GM18858 (cell line): ENCODE data around the gene DRC1.

Experiments used
- ATAC-seq: cut with Tn5 transposase; IDR thresholded peaks from one replicate; pipeline ENCODE4 v1.9.1; 2021; ENCODE audit not compliant: unreplicated experiment

The DRC1 gene

DNA sequence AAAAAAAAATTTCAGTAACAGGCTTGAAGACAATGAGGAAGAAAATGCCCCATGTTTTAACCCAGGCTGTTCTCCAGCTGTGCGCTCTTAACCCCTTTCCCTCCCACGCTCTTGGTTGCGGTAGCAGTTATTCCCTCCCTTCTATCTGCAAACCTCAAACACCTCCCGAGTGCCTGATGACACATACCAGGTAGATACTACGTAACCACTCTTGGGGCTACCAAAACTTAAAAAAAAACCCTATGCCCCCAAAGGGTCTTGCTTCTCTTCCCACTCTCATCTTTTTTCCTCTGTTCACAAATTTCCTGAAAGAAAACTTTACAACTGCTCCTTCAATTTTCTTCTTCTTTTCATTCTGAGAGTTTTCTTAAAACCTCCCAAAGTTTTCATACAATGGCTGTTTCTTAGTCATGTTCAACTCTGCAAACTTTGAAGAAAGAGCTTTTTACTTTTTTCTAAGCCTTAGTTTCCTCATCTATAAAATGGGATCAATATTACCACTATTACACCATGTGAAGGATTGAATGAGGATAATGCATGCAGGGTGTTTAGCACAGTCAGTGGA, 4.9 kb upstream of the DRC1 start:
- ATAC-seq = no peak

DNA sequence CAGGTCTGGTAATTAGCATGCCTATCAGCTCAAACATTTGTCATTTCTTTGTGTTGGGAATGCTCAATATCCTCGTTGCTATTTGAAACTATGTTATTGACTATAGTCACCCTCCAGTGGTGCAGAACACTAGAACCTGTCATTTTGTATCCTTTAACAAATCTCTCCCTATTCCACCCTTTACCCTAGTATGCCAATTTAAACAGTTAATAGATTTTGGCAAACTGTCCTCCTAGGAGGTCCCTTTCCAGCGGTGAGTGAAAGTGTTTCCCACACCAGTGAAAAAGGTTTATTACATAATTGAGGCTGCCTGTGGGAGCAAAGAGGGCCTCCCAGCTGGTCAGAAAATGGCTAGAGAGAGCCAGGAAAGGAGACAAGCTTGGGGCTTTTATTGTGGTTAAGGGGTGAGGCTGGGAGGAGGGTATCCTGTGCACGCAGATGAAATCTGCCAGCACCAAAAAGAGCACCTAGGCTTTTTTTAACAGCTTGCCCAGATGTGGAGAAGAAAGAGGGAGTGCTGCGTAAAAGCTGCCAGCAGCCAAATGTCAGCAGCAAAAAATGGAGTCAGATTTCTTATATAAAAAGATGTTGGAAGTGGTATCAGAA, 1.8 kb upstream of the DRC1 start:
- ATAC-seq = no peak

DNA sequence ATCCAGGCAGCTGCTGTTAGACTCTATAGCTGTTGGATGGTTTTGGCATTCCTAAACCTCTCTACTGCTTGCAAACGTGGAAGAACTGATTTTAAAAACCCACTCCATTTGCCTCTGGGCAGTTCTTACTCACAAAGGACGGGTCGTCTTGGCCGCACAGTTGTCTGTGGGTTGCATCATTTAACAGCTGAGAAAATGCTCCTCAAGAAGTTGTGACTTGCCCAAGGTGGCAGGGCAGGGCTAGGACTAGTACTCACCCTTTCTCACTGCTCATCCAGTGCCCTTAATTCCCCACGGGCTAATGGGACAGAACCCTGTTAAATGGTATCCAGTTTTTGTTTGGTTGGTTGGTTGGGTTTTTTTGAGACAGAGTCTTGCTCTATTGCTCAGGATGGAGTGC, 997 bp upstream of the DRC1 start:
- no peak for ATAC-seq

DNA sequence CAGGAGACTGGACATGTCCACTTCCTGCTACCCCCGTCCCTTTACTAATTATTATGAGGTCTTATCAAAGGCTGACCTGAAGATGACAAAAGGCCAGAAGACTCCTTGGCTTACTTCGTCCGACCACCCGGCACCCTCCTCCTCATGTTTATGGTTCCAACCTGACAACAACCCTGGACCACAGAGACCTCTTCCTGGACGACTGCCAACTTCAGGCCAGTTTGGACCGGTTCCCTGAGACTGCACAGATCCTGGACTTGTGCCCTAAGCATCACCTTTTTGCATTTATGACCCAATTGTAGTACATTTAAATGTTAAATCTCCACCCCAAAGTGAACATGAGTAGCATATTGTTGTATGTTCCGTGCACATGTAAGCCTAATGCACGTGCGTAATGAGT, 5.8 kb downstream of the DRC1 start:
- no peak for ATAC-seq

DNA sequence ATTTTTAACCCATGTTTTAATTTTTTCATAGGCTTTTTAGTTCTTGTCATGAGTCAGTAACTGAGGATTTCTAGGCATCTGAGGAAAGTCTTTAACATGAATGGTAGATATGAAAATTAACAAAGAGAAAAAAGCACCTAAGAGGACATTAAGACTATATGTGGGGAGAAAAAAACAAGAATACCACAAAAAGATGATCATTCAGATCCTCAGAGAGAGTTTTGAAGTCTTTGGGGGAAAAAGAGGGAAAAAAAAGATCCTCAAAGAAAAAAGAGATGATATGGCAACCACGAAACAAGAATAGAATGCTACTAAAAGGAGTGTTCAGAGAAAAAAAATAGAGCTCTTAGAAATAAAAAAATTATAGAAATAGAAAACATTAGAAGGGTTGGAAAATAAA, 8.1 kb downstream of the DRC1 start:
- no peak for ATAC-seq

DNA sequence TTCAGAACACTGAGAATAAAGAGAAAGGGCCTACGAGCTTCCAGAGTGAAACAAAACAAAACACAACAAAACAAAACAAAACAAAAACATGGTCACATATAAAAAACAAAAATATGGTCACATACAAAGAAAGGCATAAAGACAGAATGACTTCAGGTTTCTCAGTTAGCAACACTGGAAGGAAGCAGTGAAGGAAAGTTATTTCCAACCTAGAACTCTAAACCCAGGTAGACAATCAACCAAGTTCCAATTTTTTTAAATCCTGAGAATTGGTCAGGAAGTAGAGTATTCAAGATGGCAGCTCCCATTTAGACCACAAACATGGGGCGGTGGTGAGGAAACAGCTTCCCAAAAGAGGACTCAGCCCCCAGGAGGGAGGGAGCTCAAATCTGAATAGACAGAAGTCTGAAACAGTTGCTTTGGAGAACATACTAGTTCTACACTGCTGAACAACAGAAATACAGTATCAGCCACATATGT, 9.1 kb downstream of the DRC1 start:
- no peak for ATAC-seq

DNA sequence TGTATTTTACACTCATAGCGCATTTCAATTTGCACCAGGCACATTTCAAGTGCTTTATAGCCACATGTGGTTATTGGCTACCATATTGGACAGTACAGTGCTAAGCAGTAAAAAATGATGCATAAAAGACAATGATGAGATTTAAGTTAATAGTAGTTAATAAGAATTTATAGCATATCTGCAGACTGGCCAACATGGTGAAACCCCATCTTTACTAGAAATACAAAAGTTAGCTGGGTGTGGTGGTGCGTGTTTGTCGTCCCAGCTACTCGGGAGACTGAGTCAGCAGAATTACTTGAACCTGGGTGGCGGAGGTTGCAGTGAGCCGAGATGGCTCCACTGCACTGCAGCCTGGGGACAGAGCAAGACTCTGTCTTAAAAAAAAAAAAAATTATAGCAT, 9.7 kb downstream of the DRC1 start:
- ATAC-seq = no peak

DNA sequence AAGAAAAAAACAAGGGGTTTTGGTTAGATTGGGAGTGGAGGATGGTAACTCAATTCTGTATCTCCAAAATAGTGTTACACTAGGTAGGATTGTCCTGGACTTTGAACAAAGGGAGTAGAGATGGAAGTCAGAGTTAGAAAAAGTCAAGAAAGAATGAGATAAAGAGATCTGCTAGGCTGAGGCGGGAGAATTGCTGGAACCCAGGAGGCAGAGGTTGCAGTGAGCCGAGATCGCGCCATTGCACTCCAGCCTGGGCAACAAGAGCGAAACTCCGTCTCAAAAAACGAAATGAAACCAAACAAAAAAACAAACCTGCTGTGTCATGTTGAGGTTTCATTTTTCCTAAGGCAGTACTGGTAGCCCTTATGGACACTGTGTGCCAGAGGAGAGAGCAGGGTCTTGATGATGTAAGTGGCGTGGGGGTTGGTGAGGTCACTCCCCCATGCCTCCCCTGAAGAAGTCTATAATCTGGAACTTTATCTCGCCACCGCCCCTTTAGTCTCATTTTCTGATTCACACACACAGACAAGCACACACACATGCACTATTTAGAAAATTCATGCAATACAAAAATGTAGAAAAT, 10.5 kb downstream of the DRC1 start:
- ATAC-seq = peak; percentile 73

DNA sequence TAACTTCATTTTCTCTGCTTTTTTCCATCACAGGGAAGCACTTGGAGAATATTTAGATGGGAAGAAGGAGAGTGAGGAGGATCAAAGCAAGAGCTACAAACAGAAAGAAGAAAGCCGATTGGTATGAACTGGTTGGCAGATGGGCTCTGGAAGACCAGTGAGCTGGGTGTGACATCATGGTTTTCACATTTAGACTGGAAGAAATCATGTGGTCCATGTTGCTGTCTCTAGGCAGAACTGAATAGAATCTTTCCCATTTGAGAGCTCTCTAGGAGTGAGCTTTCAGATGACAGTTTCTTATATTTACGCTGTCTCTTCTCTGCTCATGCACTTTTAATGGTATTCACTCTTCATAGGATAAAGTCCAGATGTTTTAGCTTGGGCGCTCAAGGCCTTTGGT, 12.6 kb downstream of the DRC1 start:
- no peak for ATAC-seq

DNA sequence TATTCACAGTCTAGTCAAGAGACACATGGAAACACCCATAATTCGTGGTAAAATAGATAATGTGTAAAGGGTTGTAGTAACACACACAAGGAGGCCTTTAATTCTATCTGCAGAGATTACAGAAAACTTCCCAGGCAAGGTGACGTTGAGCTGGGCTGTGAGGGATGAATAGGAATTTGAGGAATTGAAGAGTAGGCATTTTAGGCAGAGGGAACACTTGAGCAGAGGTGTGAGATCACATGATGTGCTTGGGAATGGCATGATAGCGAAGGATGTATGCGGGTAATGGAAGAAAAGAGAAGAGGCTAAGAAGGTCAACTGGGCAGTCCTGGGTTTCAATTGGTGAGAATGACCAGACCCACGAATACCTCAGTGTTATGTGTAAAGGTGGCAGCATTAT, 20.2 kb downstream of the DRC1 start:
- ATAC-seq = no peak

DNA sequence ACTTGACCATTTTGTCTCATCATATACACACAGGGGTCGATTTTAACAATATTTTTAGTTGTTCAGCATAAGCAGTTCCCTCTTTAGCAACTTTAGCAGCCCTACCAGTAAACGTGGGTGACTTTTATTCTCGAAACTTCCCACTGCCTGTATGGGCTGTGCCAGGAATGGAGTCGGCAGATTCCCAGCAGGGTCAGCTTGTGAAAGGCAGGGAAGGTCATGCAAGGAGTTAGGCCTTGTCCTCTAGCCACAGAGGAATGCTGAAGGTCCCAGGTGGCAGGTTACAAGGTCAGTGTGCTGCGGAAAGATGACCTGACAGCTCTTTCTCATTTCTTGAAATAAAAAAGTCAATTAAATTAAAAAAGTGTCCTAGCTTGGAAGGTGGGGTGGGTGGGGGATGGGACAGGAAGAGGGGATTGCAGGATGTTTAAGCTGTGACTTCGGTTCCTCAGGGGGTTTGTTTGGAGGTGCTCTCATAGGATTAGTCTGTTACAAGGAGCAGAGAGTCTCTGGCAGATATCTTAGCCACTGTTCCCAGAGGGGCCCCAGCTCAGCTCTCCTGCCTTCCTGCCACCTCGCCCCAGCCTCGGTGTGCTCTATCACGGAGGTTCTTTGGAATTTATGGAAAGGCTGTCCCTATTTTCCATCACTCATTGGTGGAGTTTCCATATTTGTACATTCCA, 21.4 kb downstream of the DRC1 start:
- ATAC-seq = no peak

DNA sequence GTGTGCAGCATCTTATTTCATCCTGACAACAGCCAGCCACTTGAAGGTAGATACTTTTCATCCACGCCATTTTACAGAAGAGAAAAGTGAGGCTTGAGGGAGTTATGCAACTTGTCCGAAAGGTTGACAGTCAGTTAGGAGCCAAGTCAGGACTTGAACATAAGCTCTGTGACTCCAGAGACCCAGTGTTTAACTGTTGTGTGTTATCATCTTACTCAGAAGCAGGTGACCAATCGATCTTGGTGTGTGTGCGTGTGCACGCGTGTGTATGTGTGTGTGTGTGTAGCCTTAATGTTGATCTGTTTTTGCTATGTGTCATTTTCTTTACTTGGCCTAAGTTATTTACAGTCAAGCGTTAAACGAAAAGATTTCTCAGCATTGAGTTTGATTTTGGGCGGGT, 22.0 kb downstream of the DRC1 start:
- no peak for ATAC-seq

DNA sequence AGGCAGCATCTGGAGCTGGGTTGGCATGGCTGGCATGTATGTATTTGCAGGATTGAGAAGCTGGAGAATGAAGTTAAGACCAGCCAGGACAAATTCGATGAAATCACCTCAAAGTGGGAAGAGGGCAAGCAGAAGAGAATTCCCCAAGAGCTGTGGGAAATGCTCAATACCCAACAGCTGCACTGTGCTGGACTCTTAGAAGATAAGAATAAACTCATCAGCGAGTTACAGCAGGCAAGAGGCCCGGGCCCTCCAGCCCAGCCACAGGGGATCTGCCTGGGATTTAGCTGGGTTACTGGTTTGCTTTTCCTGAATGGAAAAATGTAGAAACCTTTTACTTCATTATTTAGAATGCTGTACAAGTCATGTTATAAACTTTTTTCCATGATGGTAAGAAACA, 22.5 kb downstream of the DRC1 start:
- ATAC-seq = no peak

DNA sequence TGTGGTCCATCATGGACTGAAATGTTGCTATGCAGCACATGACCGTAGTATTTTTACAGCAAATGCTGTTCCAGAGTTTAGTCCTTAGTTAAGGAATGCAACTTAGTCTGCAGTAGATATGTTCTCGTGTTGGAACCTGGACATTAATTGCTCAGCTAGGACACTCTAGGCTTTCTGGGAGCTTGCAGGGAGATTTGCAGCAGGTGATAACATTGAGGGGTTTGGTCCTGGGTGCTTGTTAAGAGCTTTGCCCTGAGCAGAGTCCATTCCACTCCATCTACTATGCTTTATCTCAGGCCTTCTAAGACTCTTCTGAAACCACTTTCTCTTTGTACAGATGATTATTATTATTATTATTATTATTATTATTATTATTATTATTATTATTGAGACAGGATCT, 27.1 kb downstream of the DRC1 start:
- no peak for ATAC-seq

DNA sequence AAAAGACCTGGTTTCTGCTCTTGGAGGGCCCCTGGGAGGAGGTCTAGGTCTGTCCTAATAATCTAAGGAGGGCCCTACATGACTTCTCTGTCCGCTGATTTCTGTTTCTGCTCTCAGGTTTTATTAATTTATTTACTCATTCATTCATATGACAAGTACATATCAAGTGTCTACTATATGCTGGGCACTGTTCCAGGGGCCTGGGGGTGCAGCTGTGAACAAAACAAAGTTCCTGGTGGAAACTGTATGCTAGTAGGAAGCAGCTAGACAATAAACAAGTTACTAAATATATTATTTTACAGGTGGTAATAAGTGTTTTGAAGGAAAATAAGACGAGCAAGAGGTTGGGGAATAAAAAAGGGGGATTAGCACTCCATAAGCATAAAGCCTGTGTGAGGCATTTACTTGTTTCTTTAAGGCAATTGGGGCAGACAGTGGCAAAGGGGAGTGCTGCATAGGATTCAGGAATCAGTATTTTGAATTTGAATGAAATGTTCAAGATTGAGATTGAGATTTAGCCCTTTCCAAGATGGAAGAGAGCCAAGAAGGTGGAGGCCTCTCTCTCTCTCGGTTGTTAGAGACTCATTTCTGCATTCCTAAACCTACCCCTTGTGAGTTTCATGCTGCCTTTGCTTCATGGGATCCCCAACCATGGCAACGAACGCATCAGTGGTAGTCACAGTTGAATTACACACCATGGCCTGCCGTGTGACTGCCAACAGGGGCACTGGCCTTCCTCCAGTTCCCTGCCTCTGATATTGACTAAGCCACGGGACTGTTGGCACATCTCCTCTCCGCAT, 28.3 kb downstream of the DRC1 start:
- no peak for ATAC-seq

DNA sequence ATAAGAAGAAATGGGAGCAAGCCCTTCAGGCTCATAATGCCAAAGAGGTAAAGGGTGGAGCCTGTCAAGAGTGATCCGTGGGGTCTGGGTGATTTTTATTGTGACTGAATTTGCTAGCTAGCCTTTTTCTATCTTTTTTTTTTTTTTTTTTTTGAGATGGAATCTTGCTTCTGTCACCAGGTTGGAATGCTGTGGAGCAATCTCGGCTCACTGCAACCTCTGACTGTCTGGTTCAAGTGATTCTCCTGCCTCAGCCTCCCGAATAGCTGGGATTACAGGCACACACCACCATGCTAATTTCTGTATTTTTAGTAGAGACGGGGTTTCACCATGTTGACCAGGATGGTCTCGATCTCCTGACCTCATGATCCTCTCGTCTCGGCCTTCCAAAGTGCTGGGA, 29.1 kb downstream of the DRC1 start:
- ATAC-seq = no peak

DNA sequence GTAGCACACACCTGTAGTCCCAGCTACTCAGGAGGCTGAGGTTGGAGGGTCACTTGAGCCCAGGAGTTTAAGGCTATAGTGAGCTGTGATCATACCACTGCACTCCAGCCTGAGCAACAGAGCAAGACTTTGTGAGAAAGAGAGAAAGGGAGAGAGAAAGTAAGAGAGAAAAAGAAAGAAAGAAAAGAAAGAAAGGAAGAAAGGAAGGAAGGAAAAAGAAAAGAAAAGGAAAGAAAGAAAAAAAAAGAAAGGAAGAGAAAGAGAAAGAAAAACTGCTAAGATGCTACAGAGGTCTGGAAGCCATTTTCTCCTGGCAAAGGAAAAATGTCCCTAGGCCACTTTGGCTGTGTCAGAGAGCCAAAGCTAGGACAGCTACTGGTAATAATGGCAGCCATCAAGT, 30.6 kb downstream of the DRC1 start:
- ATAC-seq = no peak

DNA sequence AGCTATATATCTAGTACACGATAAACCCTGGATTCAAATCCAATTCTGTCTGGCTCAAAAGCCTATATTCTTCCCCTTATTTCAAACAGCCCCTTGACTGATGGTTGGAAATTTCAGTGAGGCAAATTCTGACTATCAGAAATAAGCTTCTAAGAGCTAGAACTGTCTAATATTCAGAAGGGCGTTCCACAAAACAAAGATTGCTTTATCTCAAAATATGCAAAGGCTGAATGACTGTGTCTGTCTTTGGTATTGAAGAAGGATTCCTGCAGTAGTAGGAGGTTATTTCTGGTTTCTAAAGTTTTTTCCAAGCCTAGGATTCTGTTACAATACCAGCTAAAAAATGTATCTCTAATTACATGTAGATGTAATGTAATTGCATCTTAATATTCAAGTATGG, 31.1 kb downstream of the DRC1 start:
- ATAC-seq = no peak

DNA sequence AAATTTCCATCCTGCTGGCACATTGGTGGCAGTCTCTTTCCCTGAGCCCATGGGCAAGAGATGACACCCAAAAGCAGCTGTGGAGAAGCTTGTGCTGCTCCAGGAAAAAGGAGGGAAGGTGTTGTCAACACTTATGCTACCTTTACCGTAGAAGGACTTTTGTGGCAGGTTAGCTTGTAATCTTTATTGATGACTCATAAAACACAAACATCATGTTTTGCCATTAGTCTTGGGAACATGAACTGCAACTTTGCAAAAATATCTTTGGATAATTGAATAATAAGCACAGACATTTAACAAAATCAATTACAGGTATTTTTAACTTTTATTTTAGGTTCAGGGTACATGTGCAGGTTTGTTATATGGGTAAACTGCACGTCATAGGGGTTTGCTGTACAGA, 33.4 kb downstream of the DRC1 start:
- no peak for ATAC-seq

DNA sequence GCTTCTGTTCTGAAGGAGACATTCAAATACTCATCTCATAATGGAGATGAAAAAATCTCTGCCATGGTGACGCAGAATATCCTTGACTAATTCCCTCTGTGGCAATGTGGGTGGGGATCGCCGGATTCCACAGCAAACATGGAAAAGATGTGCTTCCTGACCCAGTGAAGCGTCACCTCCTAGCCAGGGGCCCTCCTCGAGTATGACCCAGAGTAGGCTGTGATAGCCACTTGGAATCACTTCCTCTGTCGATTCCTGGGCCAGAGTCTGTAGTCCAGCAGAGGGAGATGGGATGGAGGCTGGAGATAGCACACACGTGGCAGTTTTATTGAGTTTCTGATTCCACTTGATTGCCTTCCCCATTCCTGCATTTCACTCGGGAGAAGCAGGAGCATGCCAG, 36.8 kb downstream of the DRC1 start:
- ATAC-seq = no peak

DNA sequence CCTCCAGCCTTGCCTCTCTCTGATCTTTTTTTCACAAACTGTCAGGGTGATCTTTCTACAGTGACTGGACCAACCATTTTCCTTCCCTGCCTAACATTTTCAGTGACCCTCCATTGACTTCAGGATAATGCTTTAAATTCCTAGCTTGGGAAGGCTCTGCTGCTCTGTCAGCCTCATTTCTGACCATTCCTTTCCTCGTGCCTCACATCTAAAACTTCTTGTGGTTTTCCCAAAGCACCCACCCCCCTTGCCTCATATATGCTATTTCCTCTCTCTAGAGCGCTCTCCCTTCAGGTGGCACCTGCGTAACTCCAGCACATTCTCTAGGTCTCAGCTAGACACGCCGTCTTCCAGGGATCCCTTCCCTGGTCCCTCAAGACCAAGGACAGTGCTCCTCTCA, 37.2 kb downstream of the DRC1 start:
- ATAC-seq = no peak

DNA sequence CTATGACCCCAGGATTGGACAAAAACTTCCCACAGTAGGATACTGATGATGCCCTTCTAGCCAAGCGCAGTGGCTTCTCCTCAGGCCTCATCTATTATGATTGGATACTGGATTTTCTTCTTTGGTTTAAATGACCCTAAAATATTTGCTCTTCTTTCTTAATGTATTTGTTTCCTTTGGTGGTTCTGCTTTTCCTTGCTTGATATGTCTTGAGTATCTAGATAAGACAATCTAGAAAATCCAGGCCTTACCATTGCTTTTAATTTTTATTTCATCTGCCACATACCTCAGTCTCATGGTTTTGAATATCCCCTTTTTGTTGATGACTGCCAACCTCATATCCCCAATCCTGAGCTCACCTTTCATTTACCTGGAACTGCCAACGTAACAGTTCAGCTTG, 40.6 kb downstream of the DRC1 start:
- ATAC-seq = no peak
